K562 (cell line): ENCODE results near the gene MX1. TPM values are rescaled to one million over a fixed set of nuclear protein-coding genes. Genes with fewer than 3 reads are reported as not detected.

ENCODE experiments used
- ATAC-seq: fragments of 200-7000 bp; cut with Tn5 transposase; 3 replicates; pipeline ENCODE4 v1.9.1; 2020; ENCODE audit warnings: moderate library complexity
- BruUV-seq: library from RNA; stranded (reverse); fragments of 400-500 nt; replicated peaks from 2 replicates; lab custom pipeline; 2021; lab: Mats Ljungman, UMichigan
- CTCF ChIA-PET: fragments of 300-600 bp; formaldehyde crosslinking; extraction: SDS; loops from one replicate; lab custom pipeline; 2021; ENCODE audit warnings: low intra/inter-chr PET ratio; lab: Yijun Ruan, JAX
- POLR2A ChIA-PET: fragments of 300-600, 350-650 bp; sonication (Branson Sonifier 250); formaldehyde crosslinking; extraction: SDS; loops from one replicate; lab custom pipeline; 2021; ENCODE audit warnings: antibody characterized with exemption, inconsistent platforms; lab: Yijun Ruan, JAX
- DNase-seq, 4 experiments: peaks; one replicate each; pipeline versions ENCODE4 v3.0.0 to v3.0.0-alpha.2; 2011 to 2018; ENCODE audit warnings: low spot score in 3 of 4, mixed read lengths in 3 of 4; ENCODE audit errors: extremely low read depth in 1 of 4
- FAIRE-seq: peaks from 2 replicates; lab custom pipeline; 2011; peaks lifted over from hg19 to GRCh38; lab: Jason Lieb, UNC
- H2AFZ ChIP-seq: 2 replicates; pipeline ENCODE4 v1.6.0; 2011; ENCODE audit warnings: low read depth, low read length, control low read depth, inconsistent platforms
- H3K27ac ChIP-seq: fragments of 200-600 bp; 3 replicates; pipeline ENCODE4 v1.8.0; 2011; ENCODE audit warnings: low read depth, mild to moderate bottlenecking, control low read depth, inconsistent platforms, low read length, moderate library complexity, mixed read lengths; ENCODE audit errors: extremely low read depth
- H3K27me3 ChIP-seq, 2 experiments: fragments of 300-600 bp in 1 of 2; 2 replicates in 1 of 2; 3 replicates in 1 of 2; pipeline versions ENCODE4 v1.6.0 to v1.8.0; 2011; ENCODE audit warnings: inconsistent platforms in 2 of 2, low read length in 2 of 2, mild to moderate bottlenecking in 1 of 2, mixed read lengths in 1 of 2, moderate library complexity in 1 of 2; ENCODE audit not compliant: control insufficient read depth in 2 of 2, insufficient read depth in 2 of 2
- H3K36me3 ChIP-seq: fragments of 300-600 bp; 3 replicates; pipeline ENCODE4 v1.8.0; 2011; ENCODE audit warnings: mild to moderate bottlenecking, low read length, inconsistent platforms; ENCODE audit not compliant: control insufficient read depth, insufficient read depth
- H3K4me1 ChIP-seq, 2 experiments: fragments of 200-600 bp in 1 of 2; replicated peaks in 1 of 2; 2 replicates in 1 of 2; 3 replicates in 1 of 2; pipeline versions ENCODE4 v1.5.1 to v1.8.0; 2011; ENCODE audit warnings: inconsistent platforms in 2 of 2, low read length in 2 of 2, mild to moderate bottlenecking in 1 of 2, mixed read lengths in 1 of 2, moderate library complexity in 1 of 2; ENCODE audit not compliant: control insufficient read depth in 2 of 2, insufficient read depth in 2 of 2
- H3K4me2 ChIP-seq: 2 replicates; pipeline ENCODE4 v1.6.1; 2011; ENCODE audit warnings: low read length, control low read depth, inconsistent platforms, mixed read lengths; ENCODE audit not compliant: insufficient read depth
- H3K4me3 ChIP-seq: fragments of 200-600 bp; sonication (generic), shearing (Covaris generic); 2 replicates; pipeline ENCODE4 v1.5.1; 2016; ENCODE audit warnings: control low read depth, inconsistent platforms
- H3K79me2 ChIP-seq: fragments of 200-600 bp; 3 replicates; pipeline ENCODE4 v1.8.0; 2011; ENCODE audit warnings: low read length, inconsistent platforms; ENCODE audit not compliant: control insufficient read depth, insufficient read depth
- H3K9ac ChIP-seq, 2 experiments: 2 replicates each; pipeline versions ENCODE4 v1.6.0 to v1.6.1; 2011; ENCODE audit warnings: low read depth in 2 of 2, low read length in 2 of 2, control low read depth in 1 of 2, inconsistent platforms in 1 of 2, mild to moderate bottlenecking in 1 of 2, mixed read lengths in 1 of 2; ENCODE audit not compliant: insufficient read depth in 1 of 2
- H3K9me1 ChIP-seq: one replicate; pipeline ENCODE4 v1.6.0; 2011; ENCODE audit warnings: inconsistent platforms, mild to moderate bottlenecking, low read length, moderate library complexity; ENCODE audit not compliant: control insufficient read depth, insufficient read depth
- H3K9me3 ChIP-seq: replicated peaks from 2 replicates; pipeline ENCODE4 v1.5.1; 2011; ENCODE audit warnings: low read depth, low read length, inconsistent platforms; ENCODE audit not compliant: control insufficient read depth, insufficient read depth
- H4K20me1 ChIP-seq: replicated peaks from 2 replicates; pipeline ENCODE4 v1.6.1; 2011; ENCODE audit warnings: low read length, inconsistent platforms, mixed read lengths; ENCODE audit not compliant: control insufficient read depth, insufficient read depth
- GATAD2A ChIP-seq: fragments of 450-650 bp; IDR thresholded peaks from 2 replicates; pipeline ENCODE4 v1.6.1; 2017
- MEIS2 ChIP-seq: fragments of 450-650 bp; IDR thresholded peaks from 2 replicates; pipeline ENCODE4 v1.6.1; 2014; ENCODE audit warnings: mild to moderate bottlenecking; ENCODE audit not compliant: partially characterized antibody
- PREB ChIP-seq: sonication (generic); formaldehyde crosslinking; IDR thresholded peaks from 2 replicates; pipeline ENCODE4 v1.8.1; 2023; ENCODE audit warnings: mild to moderate bottlenecking, missing genetic modification reagents
- U2AF1 ChIP-seq: fragments of 200-400 bp; formaldehyde crosslinking; optimal IDR thresholded peaks from 2 replicates; pipeline ENCODE3; 2017; ENCODE audit warnings: mild to moderate bottlenecking, low read depth, low read length, moderate library complexity
- WGBS: fragments of 100-300 bp; shearing (Covaris generic); methylation state at CpG from one replicate; pipeline ENCODE4 v1.1.6; 2016; ENCODE audit warnings: low coverage, mixed read lengths; ENCODE audit not compliant: insufficient coverage; ENCODE audit errors: missing lambda C conversion rate; 5-methylcytosine and 5-hydroxymethylcytosine counted together
- in situ Hi-C: fragments of 300-500 bp; cut with MboI; formaldehyde crosslinking; loops from 4 replicates; pipeline ENCODE4 v1.15.0; 2018; ENCODE audit warnings: inconsistent platforms, mixed read lengths
- intact Hi-C: fragments of 100-400 bp; cut with micrococcal nuclease; formaldehyde crosslinking; loops from 2 replicates; pipeline ENCODE4 v1.14.2; 2022
- polyA plus RNA-seq, 8 experiments: library from polyadenylated mRNA; depleted of rRNA in 4 of 8; stranded (reverse) in 5 of 8; unstranded in 3 of 8; fragments of >200 nt; fragmentation: Nextera tagmentation in 2 of 8; fragmentation: Illumina TruSeq in 1 of 8; extraction: Ambion mirVana in 2 of 8; extraction: Trizol in 1 of 8; gene quantifications; 2 replicates each; pipeline versions ENCODE4 v1.2.1 to v1.2.3, GENCODE V29; 2011 to 2014; ENCODE audit warnings: inconsistent platforms in 1 of 8, missing spikeins in 1 of 8
- total RNA-seq, 7 experiments: library from RNA; depleted of rRNA in 6 of 7; stranded (reverse); fragments of >200 nt in 6 of 7; fragmentation: Illumina TruSeq in 2 of 7; extraction: Trizol in 2 of 7; gene quantifications; 2 replicates each; pipeline versions ENCODE4 v1.2.1 to v1.2.3, GENCODE V29; 2011 to 2021; ENCODE audit warnings: low replicate concordance in 1 of 7
- TF ChIP-seq, protein P1 (sequence below): fragments of 150-350 bp; conservative IDR thresholded peaks from 2 replicates; pipeline ENCODE4 v1.6.1; 2014; ENCODE audit warnings: low read length

MX1 gene
- total and polyA plus RNA-seq, 9 of the 15 experiments (the other 6 are each of a cell fraction or from before 2014, with no cell fraction given): 0.07 to 0.51 (median 0.21) TPM; not detected in 5

- intact Hi-C loops (no loop called here), in situ Hi-C loops (no loop called here)
- BruUV-seq: no TSS peak
- no peak overlapping the region for H3K9ac ChIP-seq
- WGBS: 8% methylated on average over 19 of the region's 19 CpGs
- H3K79me2 ChIP-seq: no peaks in the 10 kb centered on the region
- H2AFZ ChIP-seq: peak overlapping the region; percentile 65; the same call in 1 of the 2 replicates
- no peak overlapping the region for H3K4me2 ChIP-seq
- no peaks in the 10 kb centered on the region for H3K9me3 ChIP-seq
- CTCF ChIA-PET: no interaction called here
- no peak overlapping the region for H3K4me3 ChIP-seq
- peaks cover 12 to 35% of the 10 kb centered on the region in 2 experiments; a peak in 4 of 5 replicates for H3K27me3 ChIP-seq
- ATAC-seq (no peak), DNase-seq (no peak), FAIRE-seq (no peak)
- no peak overlapping the region for H3K27ac ChIP-seq
- H4K20me1 ChIP-seq: no peaks in the 10 kb centered on the region; the same call in 1 of the 2 replicates
- H3K9me1 ChIP-seq: no peaks in the 10 kb centered on the region
- H3K4me1 ChIP-seq: peaks cover 0 to 15% of the 10 kb centered on the region in 2 experiments; a peak in 2 of 5 replicates
- no peaks in the 10 kb centered on the region for H3K36me3 ChIP-seq
- POLR2A ChIA-PET: interaction anchor here (0.6 to 0.8 kb wide), 2 partner anchors 141 to 1890 kb away, joined by 3 to 4 read pairs; no protein-coding TSS in a partner anchor
- TF ChIP-seq U2AF1 (no peak), MEIS2 (no peak), GATAD2A (no peak), PREB (CRISPR knock-in tag) (no peak)
- TF ChIP-seq, protein P1, sequence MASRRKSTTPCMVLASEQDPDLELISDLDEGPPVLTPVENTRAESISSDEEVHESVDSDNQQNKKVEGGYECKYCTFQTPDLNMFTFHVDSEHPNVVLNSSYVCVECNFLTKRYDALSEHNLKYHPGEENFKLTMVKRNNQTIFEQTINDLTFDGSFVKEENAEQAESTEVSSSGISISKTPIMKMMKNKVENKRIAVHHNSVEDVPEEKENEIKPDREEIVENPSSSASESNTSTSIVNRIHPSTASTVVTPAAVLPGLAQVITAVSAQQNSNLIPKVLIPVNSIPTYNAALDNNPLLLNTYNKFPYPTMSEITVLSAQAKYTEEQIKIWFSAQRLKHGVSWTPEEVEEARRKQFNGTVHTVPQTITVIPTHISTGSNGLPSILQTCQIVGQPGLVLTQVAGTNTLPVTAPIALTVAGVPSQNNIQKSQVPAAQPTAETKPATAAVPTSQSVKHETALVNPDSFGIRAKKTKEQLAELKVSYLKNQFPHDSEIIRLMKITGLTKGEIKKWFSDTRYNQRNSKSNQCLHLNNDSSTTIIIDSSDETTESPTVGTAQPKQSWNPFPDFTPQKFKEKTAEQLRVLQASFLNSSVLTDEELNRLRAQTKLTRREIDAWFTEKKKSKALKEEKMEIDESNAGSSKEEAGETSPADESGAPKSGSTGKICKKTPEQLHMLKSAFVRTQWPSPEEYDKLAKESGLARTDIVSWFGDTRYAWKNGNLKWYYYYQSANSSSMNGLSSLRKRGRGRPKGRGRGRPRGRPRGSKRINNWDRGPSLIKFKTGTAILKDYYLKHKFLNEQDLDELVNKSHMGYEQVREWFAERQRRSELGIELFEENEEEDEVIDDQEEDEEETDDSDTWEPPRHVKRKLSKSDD: no peak
Observed at GRCh38 chr21:41422546-41423304, 3.3 kb upstream of the MX1 start.
